Activated naive CD4-positive, alpha-beta T cell treated with anti-CD3 and anti-CD28 coated beads, Interleukin-2, amount 10 ng/mL, durations not matched to agents 7 days and 5 days (primary cell): ENCODE results near the gene ZBTB12.

Source experiments
- CTCF ChIA-PET: fragments of 350-600 bp; sonication (Branson Sonifier 250); formaldehyde crosslinking; loops from one replicate; lab custom pipeline; 2021; ENCODE audit warnings: antibody characterized with exemption; lab: Charles Lee
- DNase-seq: peaks from one replicate; pipeline ENCODE4 v3.0.0-alpha.2; 2020
- H3K27ac Mint-ChIP-seq: one replicate; pipeline ENCODE4 v1.8.0; 2021; ENCODE audit warnings: mild to moderate bottlenecking, moderate library complexity, mixed read lengths
- H3K27me3 Mint-ChIP-seq: one replicate; pipeline ENCODE4 v1.8.0; 2021; ENCODE audit warnings: mild to moderate bottlenecking, mixed read lengths
- H3K36me3 Mint-ChIP-seq: one replicate; pipeline ENCODE4 v1.8.0; 2021; ENCODE audit warnings: mixed read lengths
- H3K4me1 Mint-ChIP-seq: one replicate; pipeline ENCODE4 v1.8.0; 2021; ENCODE audit warnings: mixed read lengths
- H3K4me3 Mint-ChIP-seq: one replicate; pipeline ENCODE4 v1.8.0; 2021; ENCODE audit warnings: mild to moderate bottlenecking, moderate library complexity, mixed read lengths
- H3K9me3 Mint-ChIP-seq: one replicate; pipeline ENCODE4 v1.8.0; 2021; ENCODE audit warnings: mixed read lengths

ZBTB12 gene

GRCh38 chr6:31882344-31882743 lies 19.5 kb downstream of the ZBTB12 start:
- H3K9me3 Mint-ChIP-seq, result no peaks in the 10 kb centered on the region
- H3K4me3 Mint-ChIP-seq, result no peak overlapping the region
- no peak for DNase-seq
- peaks cover 2% of the 10 kb centered on the region for H3K27me3 Mint-ChIP-seq
- H3K4me1 Mint-ChIP-seq, result no peaks in the 10 kb centered on the region
- CTCF ChIA-PET, result no interaction called here
- peak overlapping the region; percentile 37 for H3K27ac Mint-ChIP-seq
- H3K36me3 Mint-ChIP-seq, result peaks cover 41% of the 10 kb centered on the region

- no peaks in the 10 kb centered on the region for H3K4me1 Mint-ChIP-seq
- CTCF ChIA-PET, result no interaction called here
- no peak overlapping the region for H3K27ac Mint-ChIP-seq
- H3K9me3 Mint-ChIP-seq, result no peaks in the 10 kb centered on the region
- H3K4me3 Mint-ChIP-seq, result no peak overlapping the region
- H3K36me3 Mint-ChIP-seq, result peaks cover 36% of the 10 kb centered on the region
- no peak for DNase-seq
- H3K27me3 Mint-ChIP-seq, result peaks cover 7% of the 10 kb centered on the region
Measured at GRCh38 chr6:31881136-31881859, 20.6 kb downstream of the ZBTB12 start.

GRCh38 chr6:31880616-31881015 lies 21.3 kb downstream of the ZBTB12 start:
- CTCF ChIA-PET, result no interaction called here
- peaks cover 11% of the 10 kb centered on the region for H3K27me3 Mint-ChIP-seq
- H3K9me3 Mint-ChIP-seq, result no peaks in the 10 kb centered on the region
- H3K36me3 Mint-ChIP-seq, result peaks cover 30% of the 10 kb centered on the region
- H3K4me3 Mint-ChIP-seq, result no peak overlapping the region
- no peak for DNase-seq
- H3K27ac Mint-ChIP-seq, result no peak overlapping the region
- H3K4me1 Mint-ChIP-seq, result no peaks in the 10 kb centered on the region

- Mint-ChIP-seq H3K36me3 (peaks cover 28% of the 10 kb centered on the region), H3K27ac (no peak overlapping the region)
Measured at GRCh38 chr6:31879901-31880300, 22.0 kb downstream of the ZBTB12 start.

GRCh38 chr6:31879143-31879542 lies 22.7 kb downstream of the ZBTB12 start:
- peaks cover 21% of the 10 kb centered on the region for H3K27me3 Mint-ChIP-seq
- no peak overlapping the region for H3K4me3 Mint-ChIP-seq
- H3K36me3 Mint-ChIP-seq, result peaks cover 28% of the 10 kb centered on the region

More at GRCh38 chr6:31879901-31880300, 22.0 kb downstream of the ZBTB12 start:
- Mint-ChIP-seq H3K4me1 (no peaks in the 10 kb centered on the region), H3K27me3 (peaks cover 13% of the 10 kb centered on the region), H3K4me3 (no peak overlapping the region), H3K9me3 (no peaks in the 10 kb centered on the region)
- CTCF ChIA-PET, result no interaction called here
- DNase-seq, result no peak

GRCh38 chr6:31878726-31879125 lies 23.2 kb downstream of the ZBTB12 start, which contains the start of gene SLC44A4:
Gene SLC44A4 (minus strand): TSS chr6:31878997. CDS start chr6:31878980, 17 bp downstream.
- CTCF ChIA-PET, result interaction anchor here (1.2 kb wide), 1 partner anchor 109 kb away, joined by 4 read pairs; no protein-coding TSS in a partner anchor

More at GRCh38 chr6:31879143-31879542, 22.7 kb downstream of the ZBTB12 start:
- no peak overlapping the region for H3K27ac Mint-ChIP-seq
- no peak for DNase-seq
- CTCF ChIA-PET, result no interaction called here
- H3K4me1 Mint-ChIP-seq, result peaks cover 2% of the 10 kb centered on the region
- no peaks in the 10 kb centered on the region for H3K9me3 Mint-ChIP-seq

GRCh38 chr6:31878222-31878621 lies 23.7 kb downstream of the ZBTB12 start:
- H3K4me1 Mint-ChIP-seq, result peaks cover 2% of the 10 kb centered on the region

More at GRCh38 chr6:31878726-31879125, 23.2 kb downstream of the ZBTB12 start, which contains the start of gene SLC44A4:
- Mint-ChIP-seq H3K4me3 (no peak within 1 kb of the TSS), H3K27ac (peak within 1 kb of the TSS; percentile 33), H3K27me3 (peaks cover 22% of the 10 kb centered on the region), H3K36me3 (peaks cover 28% of the 10 kb centered on the region), H3K4me1 (peaks cover 2% of the 10 kb centered on the region), H3K9me3 (no peaks in the 10 kb centered on the region)
- DNase-seq, result no peak

GRCh38 chr6:31877651-31878161 lies 24.2 kb downstream of the ZBTB12 start:
- peaks cover 25% of the 10 kb centered on the region for H3K27me3 Mint-ChIP-seq
- H3K4me1 Mint-ChIP-seq, result peaks cover 2% of the 10 kb centered on the region
- H3K4me3 Mint-ChIP-seq, result no peak overlapping the region
- peaks cover 23% of the 10 kb centered on the region for H3K36me3 Mint-ChIP-seq
- H3K27ac Mint-ChIP-seq, result no peak overlapping the region
- H3K9me3 Mint-ChIP-seq, result no peaks in the 10 kb centered on the region
- CTCF ChIA-PET, result interaction anchor here (1.2 kb wide), 1 partner anchor 108 kb away, joined by 4 read pairs; no protein-coding TSS in a partner anchor
- no peak for DNase-seq

More at GRCh38 chr6:31878222-31878621, 23.7 kb downstream of the ZBTB12 start:
- CTCF ChIA-PET, result interaction anchor here (1.2 kb wide), 1 partner anchor 108 kb away, joined by 4 read pairs; no protein-coding TSS in a partner anchor
- Mint-ChIP-seq H3K27me3 (peaks cover 25% of the 10 kb centered on the region), H3K9me3 (no peaks in the 10 kb centered on the region), H3K36me3 (peaks cover 28% of the 10 kb centered on the region), H3K27ac (peak overlapping the region; percentile 33), H3K4me3 (no peak overlapping the region)
- no peak for DNase-seq

- Mint-ChIP-seq H3K4me3 (no peak overlapping the region), H3K4me1 (peaks cover 2% of the 10 kb centered on the region), H3K27me3 (peaks cover 25% of the 10 kb centered on the region), H3K27ac (no peak overlapping the region), H3K36me3 (peaks cover 19% of the 10 kb centered on the region), H3K9me3 (no peaks in the 10 kb centered on the region)
- DNase-seq, result no peak
- CTCF ChIA-PET, result no interaction called here
Measured at GRCh38 chr6:31877125-31877650, 24.7 kb downstream of the ZBTB12 start.

GRCh38 chr6:31876357-31876756 lies 25.5 kb downstream of the ZBTB12 start:
- Mint-ChIP-seq H3K36me3 (peaks cover 15% of the 10 kb centered on the region), H3K4me3 (no peak overlapping the region), H3K27me3 (peaks cover 32% of the 10 kb centered on the region), H3K27ac (no peak overlapping the region), H3K9me3 (no peaks in the 10 kb centered on the region), H3K4me1 (peaks cover 5% of the 10 kb centered on the region)
- CTCF ChIA-PET, result no interaction called here
- no peak for DNase-seq

GRCh38 chr6:31875877-31876276 lies 26.0 kb downstream of the ZBTB12 start:
- Mint-ChIP-seq H3K27ac (no peak overlapping the region), H3K36me3 (peaks cover 10% of the 10 kb centered on the region), H3K4me3 (no peak overlapping the region), H3K27me3 (peaks cover 37% of the 10 kb centered on the region), H3K9me3 (no peaks in the 10 kb centered on the region), H3K4me1 (peaks cover 9% of the 10 kb centered on the region)
- no peak for DNase-seq
- CTCF ChIA-PET, result no interaction called here

GRCh38 chr6:31874836-31875572 lies 26.9 kb downstream of the ZBTB12 start:
- H3K27ac Mint-ChIP-seq, result no peak overlapping the region

GRCh38 chr6:31874084-31874670 lies 27.7 kb downstream of the ZBTB12 start:
- CTCF ChIA-PET, result no interaction called here
- Mint-ChIP-seq H3K4me3 (no peak overlapping the region), H3K36me3 (no peaks in the 10 kb centered on the region), H3K27me3 (peaks cover 48% of the 10 kb centered on the region), H3K27ac (no peak overlapping the region), H3K4me1 (peaks cover 11% of the 10 kb centered on the region), H3K9me3 (no peaks in the 10 kb centered on the region)
- no peak for DNase-seq

More at GRCh38 chr6:31874836-31875572, 26.9 kb downstream of the ZBTB12 start:
- Mint-ChIP-seq H3K4me3 (no peak overlapping the region), H3K9me3 (no peaks in the 10 kb centered on the region), H3K4me1 (peaks cover 11% of the 10 kb centered on the region), H3K27me3 (peaks cover 44% of the 10 kb centered on the region), H3K36me3 (peaks cover 6% of the 10 kb centered on the region)
- CTCF ChIA-PET, result no interaction called here
- no peak for DNase-seq
